RWPE2 (cell line): ENCODE data around the gene NUAK1.

Experiments
- ATAC-seq: fragments of 200-7000 bp; cut with Tn5 transposase; 3 replicates; pipeline ENCODE4 v1.9.1; 2021; ENCODE audit warnings: low read depth
- DNase-seq: peaks from one replicate; pipeline ENCODE4 v3.0.0-alpha.2; 2020; ENCODE audit warnings: low spot score
- H3K27ac ChIP-seq: fragments of 450-650 bp; 2 replicates; pipeline ENCODE4 v1.5.1; 2017; ENCODE audit warnings: mild to moderate bottlenecking; ENCODE audit not compliant: poor library complexity, severe bottlenecking
- H3K27me3 ChIP-seq: fragments of 250-450 bp; sonication (Bioruptor Pico); 2 replicates; pipeline ENCODE4 v1.5.1; 2021; ENCODE audit warnings: mild to moderate bottlenecking, moderate library complexity; ENCODE audit not compliant: insufficient read depth, poor library complexity, severe bottlenecking
- H3K36me3 ChIP-seq: fragments of 250-450 bp; sonication (Bioruptor Pico); 2 replicates; pipeline ENCODE4 v1.5.1; 2020; ENCODE audit warnings: low read depth, mild to moderate bottlenecking, moderate library complexity
- H3K4me1 ChIP-seq: fragments of 250-450 bp; sonication (Bioruptor Pico); 2 replicates; pipeline ENCODE4 v1.5.1; 2021; ENCODE audit warnings: mild to moderate bottlenecking, moderate library complexity; ENCODE audit not compliant: insufficient read depth, poor library complexity, severe bottlenecking
- H3K4me3 ChIP-seq: fragments of 250-450 bp; sonication (Bioruptor Pico); 2 replicates; pipeline ENCODE4 v1.5.1; 2021; ENCODE audit warnings: mild to moderate bottlenecking, moderate library complexity; ENCODE audit not compliant: severe bottlenecking
- H3K9me3 ChIP-seq: fragments of 250-450 bp; sonication (Bioruptor Pico); 2 replicates; pipeline ENCODE4 v1.5.1; 2021; ENCODE audit warnings: mild to moderate bottlenecking, moderate library complexity; ENCODE audit not compliant: severe bottlenecking
- TF ChIP-seq, protein P1 (sequence below): fragments of 450-650 bp; IDR thresholded peaks from one replicate; pipeline ENCODE4 v1.5.1; 2017; ENCODE audit warnings: mild to moderate bottlenecking, moderate library complexity; ENCODE audit not compliant: poor library complexity, severe bottlenecking

Gene NUAK1

DNA sequence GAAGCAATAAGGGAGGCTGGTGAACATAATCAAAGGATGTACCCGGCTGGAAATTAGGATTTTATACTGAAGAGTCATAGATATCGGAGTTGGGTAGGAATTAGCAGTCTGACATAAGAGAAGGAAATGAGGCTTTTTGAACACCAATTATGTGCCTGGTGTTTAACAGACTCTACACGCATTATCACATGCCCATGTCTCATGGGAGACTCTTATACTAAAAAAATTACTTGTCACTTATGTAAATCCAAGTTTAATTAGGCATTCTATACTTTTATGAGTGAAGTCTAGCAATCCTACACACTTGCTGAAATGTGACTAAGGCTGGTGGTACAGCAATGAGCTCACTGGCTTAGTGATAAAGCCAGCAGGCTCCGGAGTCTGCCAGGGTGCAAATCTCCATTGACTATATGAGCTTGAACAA lies 93.5 kb downstream of the NUAK1 start:
- ATAC-seq, result no peak
- H3K4me3 ChIP-seq, result no peak overlapping the region
- H3K9me3 ChIP-seq, result no peaks in the 10 kb centered on the region
- no peak for DNase-seq
- H3K27me3 ChIP-seq, result no peaks in the 10 kb centered on the region
- no peak overlapping the region for H3K27ac ChIP-seq
- H3K4me1 ChIP-seq, result no peaks in the 10 kb centered on the region
- TF ChIP-seq, protein P1, sequence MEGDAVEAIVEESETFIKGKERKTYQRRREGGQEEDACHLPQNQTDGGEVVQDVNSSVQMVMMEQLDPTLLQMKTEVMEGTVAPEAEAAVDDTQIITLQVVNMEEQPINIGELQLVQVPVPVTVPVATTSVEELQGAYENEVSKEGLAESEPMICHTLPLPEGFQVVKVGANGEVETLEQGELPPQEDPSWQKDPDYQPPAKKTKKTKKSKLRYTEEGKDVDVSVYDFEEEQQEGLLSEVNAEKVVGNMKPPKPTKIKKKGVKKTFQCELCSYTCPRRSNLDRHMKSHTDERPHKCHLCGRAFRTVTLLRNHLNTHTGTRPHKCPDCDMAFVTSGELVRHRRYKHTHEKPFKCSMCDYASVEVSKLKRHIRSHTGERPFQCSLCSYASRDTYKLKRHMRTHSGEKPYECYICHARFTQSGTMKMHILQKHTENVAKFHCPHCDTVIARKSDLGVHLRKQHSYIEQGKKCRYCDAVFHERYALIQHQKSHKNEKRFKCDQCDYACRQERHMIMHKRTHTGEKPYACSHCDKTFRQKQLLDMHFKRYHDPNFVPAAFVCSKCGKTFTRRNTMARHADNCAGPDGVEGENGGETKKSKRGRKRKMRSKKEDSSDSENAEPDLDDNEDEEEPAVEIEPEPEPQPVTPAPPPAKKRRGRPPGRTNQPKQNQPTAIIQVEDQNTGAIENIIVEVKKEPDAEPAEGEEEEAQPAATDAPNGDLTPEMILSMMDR, result no peak
- no peaks in the 10 kb centered on the region for H3K36me3 ChIP-seq

DNA sequence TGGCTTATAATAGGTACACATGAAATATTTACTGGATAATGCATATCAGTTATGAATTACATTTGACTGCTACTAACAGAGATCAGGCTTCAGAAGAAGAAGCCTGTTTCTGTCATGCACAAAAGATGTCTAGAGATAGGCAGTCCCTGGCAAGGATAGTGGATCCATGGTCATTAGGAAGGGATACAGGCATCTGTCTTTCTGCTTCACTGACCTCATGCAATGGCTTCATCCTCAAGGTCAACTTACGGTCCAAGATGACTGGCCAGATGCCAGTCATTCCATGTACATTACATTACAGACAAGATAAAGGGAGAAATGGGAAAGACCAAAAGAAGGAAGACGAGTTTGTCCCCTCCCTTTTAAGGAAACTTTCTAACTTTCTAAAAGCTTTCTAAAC lies 94.0 kb downstream of the NUAK1 start:
- TF ChIP-seq, protein P1, result no peak
- no peaks in the 10 kb centered on the region for H3K9me3 ChIP-seq
- H3K4me1 ChIP-seq, result no peaks in the 10 kb centered on the region
- no peak overlapping the region for H3K4me3 ChIP-seq
- no peaks in the 10 kb centered on the region for H3K27me3 ChIP-seq
- DNase-seq (no peak), ATAC-seq (no peak)
- no peaks in the 10 kb centered on the region for H3K36me3 ChIP-seq
- no peak overlapping the region for H3K27ac ChIP-seq

DNA sequence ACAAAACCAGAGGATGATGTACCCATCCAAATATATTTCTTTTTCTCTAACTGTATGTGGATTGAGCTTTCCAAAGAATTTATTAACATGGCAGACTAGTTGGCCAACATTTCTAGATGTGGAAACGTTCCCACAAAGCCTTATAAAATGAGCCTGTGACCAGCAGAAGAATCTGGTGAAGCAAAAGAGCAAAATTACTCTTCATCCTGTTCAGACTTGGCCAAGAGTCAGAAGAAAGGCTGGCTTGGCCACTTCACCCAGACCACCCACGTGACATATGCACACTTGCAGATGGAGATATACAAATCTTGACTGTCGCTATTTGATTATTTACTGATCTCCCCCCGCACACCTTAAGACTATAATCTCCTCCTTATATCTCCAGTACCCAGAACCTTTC lies 96.7 kb downstream of the NUAK1 start:
- Histone ChIP-seq H3K9me3 (no peaks in the 10 kb centered on the region), H3K4me1 (no peaks in the 10 kb centered on the region), H3K27me3 (no peaks in the 10 kb centered on the region), H3K27ac (no peak overlapping the region), H3K36me3 (no peaks in the 10 kb centered on the region), H3K4me3 (no peak overlapping the region)
- DNase-seq (no peak), ATAC-seq (no peak)
- TF ChIP-seq, protein P1, result no peak

DNA sequence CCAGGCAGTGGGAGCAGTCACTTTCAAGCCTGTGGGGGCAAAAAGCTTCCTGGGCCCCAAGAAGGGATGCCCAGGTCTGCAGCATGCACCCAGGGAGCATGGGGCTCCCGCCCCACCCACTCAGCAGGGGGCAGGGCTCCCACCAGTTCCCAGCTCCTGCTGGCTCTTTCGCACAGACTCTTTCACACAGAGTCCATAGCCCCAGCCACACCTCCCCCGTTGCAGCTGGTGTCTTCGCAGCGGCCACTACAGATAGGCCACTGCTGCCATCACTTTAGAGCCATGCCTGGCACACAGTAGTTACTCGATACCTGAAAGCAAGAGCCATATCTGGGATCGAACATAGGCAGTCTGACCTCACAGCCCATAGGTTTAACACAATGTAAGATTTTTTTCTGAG lies 98.2 kb downstream of the NUAK1 start:
- no peaks in the 10 kb centered on the region for H3K9me3 ChIP-seq
- no peak overlapping the region for H3K27ac ChIP-seq
- H3K4me3 ChIP-seq, result no peak overlapping the region
- ATAC-seq (no peak), DNase-seq (no peak)
- no peaks in the 10 kb centered on the region for H3K27me3 ChIP-seq
- no peaks in the 10 kb centered on the region for H3K36me3 ChIP-seq
- TF ChIP-seq, protein P1, result no peak
- no peaks in the 10 kb centered on the region for H3K4me1 ChIP-seq

DNA sequence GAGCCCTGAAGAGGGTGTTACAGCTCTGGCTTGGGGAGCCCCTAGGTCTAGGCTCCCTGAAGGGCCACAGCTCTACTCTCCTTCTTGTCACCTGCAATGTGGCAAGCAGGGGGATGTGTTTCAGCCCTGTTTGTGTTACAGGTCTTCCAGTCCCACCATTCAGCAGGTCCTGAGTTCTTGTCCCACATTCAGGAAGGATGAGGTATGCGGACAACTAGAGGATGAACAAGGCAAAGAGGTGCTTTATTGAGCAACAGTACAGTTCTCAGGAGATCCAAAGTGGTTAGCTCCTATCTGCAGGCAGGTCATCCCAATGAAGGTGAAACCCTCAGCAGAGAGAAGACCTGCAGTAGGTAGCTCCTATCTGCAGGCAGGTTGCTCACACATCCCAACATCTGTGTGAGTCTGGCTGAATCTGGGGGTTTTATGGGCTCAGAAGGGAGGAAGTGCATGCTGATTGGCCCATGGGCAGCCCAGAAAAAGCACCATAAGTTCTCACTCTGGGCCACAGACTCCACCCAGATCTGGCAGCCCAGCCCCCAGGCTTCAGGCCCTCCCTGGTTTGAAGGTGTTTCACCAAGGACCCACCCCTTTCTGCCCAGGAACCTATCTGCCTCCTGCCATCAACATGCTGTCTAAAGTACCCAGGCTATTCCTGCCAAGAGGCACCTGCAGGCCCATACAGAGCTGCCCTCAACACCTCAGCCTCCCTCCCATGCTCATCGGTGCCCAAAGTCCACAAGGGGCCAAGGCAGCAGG lies 98.9 kb downstream of the NUAK1 start:
- ATAC-seq (no peak), DNase-seq (no peak)
- Histone ChIP-seq H3K9me3 (no peaks in the 10 kb centered on the region), H3K36me3 (no peaks in the 10 kb centered on the region), H3K4me1 (no peaks in the 10 kb centered on the region), H3K27ac (no peak overlapping the region), H3K4me3 (no peak overlapping the region), H3K27me3 (no peaks in the 10 kb centered on the region)
- TF ChIP-seq, protein P1, result no peak
